Umbilical cord (tissue), 2 donors: ENCODE data around the gene ZSCAN29. TPM values are rescaled to one million over a fixed set of nuclear protein-coding genes. Genes with fewer than 3 reads are reported as not detected.
"Not testable (repeated sequence)": the region's sequence is repeated elsewhere in the genome, so short reads cannot be mapped to it uniquely, and the experiment has no call there.

Experiments used
- DNase-seq: peaks from one replicate; pipeline ENCODE4 v3.0.0-alpha.2; 2015; ENCODE audit warnings: low spot score
- total RNA-seq: library from RNA; depleted of rRNA; stranded (reverse); fragments of >200 nt; gene quantifications from one replicate; pipeline ENCODE4 v1.2.3, GENCODE V29; 2014; ENCODE audit warnings: low replicate concordance; ENCODE audit not compliant: insufficient read depth

The ZSCAN29 gene
- 18.8 TPM for total RNA-seq

DNA sequence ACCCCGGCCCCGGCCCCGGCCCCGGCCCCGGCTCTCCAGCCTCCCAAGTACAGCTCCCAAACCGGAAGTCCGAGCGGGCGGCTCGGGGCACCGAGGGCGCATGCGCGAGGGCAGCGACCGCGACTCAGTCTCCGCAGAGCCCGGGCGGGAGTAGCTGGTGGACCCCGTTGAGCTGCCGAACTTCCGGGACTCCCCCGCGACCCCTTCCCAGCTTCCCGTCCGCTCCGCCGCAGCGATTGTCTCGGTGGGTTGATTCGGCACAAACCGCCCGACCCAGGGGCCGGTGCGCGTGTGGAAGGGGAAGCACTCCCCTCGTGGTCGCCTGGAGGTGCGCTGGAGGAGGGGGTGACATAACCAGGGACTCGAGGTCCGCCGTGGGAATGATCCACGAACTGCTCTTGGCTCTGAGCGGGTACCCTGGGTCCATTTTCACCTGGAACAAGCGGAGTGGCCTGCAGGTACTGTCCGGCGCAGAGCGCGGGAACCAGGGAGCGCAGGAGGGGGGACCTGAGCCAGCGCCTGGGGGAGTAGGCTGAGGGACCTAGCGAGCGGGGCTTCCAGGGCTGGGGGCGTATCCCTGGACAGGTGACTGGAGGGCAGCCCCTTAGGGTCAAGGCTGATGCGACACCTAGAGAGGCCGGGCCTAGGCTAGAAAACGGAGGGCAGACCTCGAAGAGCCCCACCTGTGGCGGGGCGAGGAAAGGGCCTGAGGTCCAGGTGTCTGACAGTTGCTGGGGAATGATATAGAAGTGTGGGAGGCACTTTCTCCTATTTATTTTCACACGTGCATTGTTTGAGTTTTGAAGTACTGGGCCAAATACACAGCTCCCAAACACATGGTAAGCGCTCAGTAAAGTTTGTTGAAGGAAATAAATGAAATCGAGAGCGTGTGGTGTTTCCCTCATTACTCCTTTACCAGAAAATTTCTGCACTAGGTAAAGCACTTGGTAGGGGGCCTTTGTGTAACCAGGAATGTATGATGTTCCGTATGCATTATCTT is at the start of gene ZSCAN29, which contains the start of gene TUBGCP4:
Gene ZSCAN29, minus strand, starts transcription at position 69 of the 1,000 bp plus-strand sequence. CDS start 1,130 bp downstream, outside the sequence.
Gene TUBGCP4, plus strand, starts transcription at position 127 of the 1,000 bp plus-strand sequence. Its CDS starts 254 bp downstream, at position 381.
- DNase-seq: peak; percentile 87

DNA sequence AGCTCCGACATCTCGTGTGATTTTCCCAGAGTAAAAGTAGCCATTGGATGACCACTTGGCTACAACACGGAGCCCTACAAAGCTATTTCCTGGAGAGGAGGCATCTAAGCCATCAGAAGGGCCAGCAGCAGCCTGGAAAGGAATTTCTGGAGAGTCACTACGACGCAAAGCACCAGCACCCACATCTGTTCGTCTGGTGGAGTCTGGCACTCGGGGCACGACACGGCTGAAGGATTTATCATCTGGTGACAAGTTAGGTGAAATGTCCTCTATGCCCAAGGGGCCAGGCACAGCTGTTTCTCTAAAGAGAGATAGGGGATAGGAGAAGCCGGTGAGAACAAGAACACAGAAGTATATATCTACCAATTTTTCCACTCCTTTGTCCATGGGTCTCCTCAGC is 49.6 kb upstream of the ZSCAN29 start:
- no peak for DNase-seq

DNA sequence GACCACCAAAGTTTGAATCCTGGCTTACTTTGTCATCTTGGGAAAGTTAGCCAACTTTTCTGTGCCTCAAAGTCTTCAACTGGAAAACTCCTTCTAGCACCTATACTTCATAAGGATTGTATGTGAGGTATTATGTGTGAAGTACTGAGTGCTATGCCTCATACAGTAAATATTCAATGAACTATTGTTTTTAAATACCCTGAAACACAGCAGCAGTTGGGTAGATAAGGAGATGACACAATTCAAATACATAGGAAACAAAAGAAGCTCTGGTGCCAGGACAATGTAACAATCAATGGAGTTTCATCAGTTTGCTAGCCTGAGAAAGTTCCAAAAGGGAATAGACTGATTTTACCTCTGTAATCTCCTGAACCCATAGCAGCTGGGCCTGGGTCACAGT is 43.4 kb upstream of the ZSCAN29 start:
- no peak for DNase-seq

DNA sequence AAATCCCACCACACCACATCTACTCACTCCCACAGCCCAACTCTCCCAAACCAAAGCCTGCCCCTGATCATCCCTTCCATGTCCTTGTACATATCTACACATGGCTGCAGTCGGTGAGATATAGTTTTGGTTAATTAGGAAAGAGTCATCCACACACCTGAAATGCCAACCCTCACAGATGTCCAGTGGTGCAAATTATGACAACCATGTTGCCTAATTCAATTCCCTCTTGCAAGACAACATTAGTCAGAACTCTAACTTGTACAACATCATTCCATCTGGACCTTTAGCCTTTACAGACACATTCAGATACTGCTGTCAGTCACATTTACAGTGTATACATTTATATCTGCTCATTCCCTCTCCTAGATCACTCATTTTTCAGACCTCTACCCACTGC is 41.3 kb upstream of the ZSCAN29 start:
- DNase-seq: no peak

GRCh38 chr15:43410572-43411214 is 39.9 kb upstream of the ZSCAN29 start:
- DNase-seq: no peak

GRCh38 chr15:43408789-43409188 is 37.9 kb upstream of the ZSCAN29 start:
- no peak for DNase-seq

DNA sequence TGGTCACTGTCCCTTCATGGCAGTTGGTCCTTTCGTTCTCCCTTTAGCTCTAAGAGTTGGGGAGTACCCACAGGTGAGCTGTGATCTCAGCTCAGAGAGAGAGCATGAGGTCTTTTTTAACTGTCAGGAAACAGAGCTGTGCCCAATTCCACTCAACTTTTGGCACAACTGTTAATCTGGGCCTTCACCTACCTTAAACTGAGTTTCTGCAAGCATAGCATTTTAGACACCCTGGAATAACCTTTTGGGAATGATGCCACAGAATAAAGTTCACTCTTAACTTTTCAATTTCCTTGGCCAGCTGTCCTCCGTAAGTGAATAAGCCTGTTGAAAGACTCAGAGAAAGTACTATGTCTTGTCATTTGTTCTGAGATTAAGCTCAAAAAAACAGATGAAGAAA is 36.0 kb upstream of the ZSCAN29 start:
- DNase-seq: no peak

- DNase-seq: peak; percentile 64
These were observed 35.3 kb upstream of the ZSCAN29 start for GRCh38 chr15:43406189-43406588.

DNA sequence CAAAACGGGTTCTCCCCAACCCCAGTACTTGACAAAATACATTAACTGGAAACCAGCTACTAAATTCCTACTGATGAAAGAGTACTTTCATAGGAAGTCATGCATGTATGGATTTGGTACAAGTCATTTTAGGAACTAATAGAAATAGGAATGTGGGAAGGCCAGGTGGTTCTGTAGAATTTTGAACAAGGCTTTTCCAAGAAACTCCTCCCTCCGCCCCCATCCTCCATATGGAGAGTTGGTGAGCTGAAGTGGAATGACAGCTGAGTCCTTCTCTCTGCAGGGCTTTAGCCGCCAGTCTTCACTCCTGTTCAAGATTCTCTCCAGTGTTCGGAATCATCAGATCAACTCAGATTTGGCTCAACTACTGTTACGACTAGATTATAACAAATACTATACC is 33.3 kb upstream of the ZSCAN29 start:
- no peak for DNase-seq

- no peak for DNase-seq
These were observed 32.8 kb upstream of the ZSCAN29 start for GRCh38 chr15:43403616-43404015.

DNA sequence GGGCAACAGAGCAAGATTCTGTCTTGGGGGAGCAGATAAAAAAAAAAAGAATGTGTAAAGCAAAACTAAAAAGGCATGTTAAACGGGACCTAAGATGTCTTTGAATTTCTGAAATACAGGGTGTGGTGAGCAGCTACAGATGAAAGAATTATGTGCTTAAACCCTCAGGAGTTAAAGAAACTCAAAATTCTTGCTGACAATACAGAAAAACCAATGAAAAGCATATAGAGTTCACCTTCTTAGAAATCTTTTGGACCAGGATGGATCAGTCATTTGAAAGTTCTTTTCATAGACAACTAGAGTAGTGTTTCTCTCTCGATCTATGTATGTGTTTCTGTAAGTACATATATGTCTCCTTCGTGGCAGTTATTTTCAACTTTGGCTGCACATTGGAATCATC is 31.4 kb upstream of the ZSCAN29 start:
- DNase-seq: no peak

DNA sequence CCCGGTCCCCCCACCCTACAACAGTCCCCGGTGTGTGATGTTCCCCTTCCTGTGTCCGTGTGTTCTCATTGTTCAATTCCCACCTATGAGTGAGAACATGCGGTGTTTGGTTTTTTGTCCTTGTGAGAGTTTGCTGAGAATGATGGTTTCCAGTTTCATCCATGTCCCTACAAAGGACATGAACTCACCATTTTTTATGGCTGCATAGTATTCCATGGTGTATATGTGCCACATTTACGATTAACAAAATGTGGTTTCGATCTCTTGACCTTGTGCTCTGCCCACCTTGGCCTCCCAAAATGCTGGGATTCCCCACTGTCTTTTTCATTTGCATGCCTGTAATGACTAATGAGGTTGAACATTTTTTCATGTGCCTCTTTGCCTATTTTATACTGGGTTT is 22.7 kb upstream of the ZSCAN29 start:
- not testable (repeated sequence) for DNase-seq

DNA sequence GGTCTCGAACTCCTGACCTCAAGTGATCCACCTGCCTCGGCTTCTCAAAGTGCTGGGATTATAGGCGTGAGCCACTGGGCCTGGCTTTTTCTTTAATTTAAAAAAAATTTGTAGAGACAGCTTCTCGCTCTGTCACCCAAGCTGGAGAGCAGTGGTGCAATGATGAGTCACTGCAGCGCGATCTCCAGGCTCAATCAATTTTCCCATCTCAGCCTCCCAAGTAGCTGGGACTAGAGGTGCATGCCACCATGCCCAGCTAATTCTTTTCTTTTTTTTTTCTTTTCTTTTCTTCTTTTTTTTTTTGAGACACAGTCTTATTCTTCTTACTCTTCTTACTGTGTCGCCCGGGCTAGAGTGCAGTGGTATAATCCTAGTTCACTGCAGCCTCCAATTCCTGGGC is 19.9 kb upstream of the ZSCAN29 start:
- no peak for DNase-seq

DNA sequence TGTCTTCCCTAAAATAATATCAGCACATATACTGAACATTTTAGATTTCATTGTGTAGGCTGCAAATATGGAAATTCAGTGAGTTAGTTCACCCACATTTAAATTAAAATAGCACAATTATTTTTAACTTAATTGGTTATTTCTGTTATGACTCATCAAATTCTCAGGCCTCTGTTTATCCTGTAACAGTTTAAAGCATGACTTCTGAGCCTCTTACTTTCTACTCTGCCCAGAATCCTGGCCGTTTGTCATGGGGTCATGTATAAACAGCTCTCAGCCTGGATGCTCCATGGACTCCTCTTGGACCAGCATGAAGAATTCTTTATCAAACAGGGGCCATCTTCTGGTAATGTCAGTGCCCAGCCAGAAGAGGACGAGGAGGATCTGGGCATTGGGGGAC is 12.2 kb upstream of the ZSCAN29 start:
- no peak for DNase-seq

DNA sequence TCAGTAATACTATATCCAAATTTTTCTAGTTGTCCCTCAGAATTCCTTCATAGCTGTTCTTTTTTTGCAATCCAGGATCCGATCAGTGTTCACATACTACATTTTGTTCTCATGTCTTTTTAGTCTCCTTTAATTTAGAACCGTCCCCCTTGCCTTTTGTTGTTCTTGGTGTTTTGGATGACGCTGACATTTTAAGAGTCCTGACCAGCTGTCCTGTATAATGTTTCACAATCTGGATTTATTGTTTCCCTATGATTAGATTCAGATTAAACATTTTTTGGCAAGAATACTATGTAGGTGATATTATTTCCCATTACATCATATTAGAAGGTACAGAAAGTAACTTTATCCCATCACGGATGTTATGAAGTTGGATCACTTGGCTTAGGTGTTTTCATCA is 11.5 kb upstream of the ZSCAN29 start:
- DNase-seq: no peak

DNA sequence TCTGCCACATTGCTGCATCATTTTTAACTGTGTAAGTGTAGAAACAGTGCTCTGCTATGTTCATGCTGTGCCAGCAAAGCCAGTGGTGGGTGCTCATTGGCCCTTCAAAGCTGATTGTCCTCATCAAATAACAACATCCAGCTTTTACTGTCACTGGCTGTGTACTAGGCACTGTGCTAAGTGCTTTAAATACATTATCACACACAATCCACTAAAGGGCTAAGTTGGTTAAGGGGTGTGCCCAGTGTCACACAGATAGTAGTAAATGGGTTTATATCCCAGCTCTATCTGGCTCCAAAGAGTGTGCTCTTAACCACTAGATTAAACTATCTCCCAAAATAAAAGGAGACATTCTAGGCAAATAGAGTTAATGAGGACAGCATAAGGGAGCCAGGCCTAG is 7.8 kb upstream of the ZSCAN29 start:
- DNase-seq: no peak

GRCh38 chr15:43376017-43376705 is 5.3 kb upstream of the ZSCAN29 start:
- peak; percentile 12 for DNase-seq

- peak; percentile 25 for DNase-seq
These were observed 401 bp downstream of the ZSCAN29 start for GRCh38 chr15:43370310-43370974.

DNA sequence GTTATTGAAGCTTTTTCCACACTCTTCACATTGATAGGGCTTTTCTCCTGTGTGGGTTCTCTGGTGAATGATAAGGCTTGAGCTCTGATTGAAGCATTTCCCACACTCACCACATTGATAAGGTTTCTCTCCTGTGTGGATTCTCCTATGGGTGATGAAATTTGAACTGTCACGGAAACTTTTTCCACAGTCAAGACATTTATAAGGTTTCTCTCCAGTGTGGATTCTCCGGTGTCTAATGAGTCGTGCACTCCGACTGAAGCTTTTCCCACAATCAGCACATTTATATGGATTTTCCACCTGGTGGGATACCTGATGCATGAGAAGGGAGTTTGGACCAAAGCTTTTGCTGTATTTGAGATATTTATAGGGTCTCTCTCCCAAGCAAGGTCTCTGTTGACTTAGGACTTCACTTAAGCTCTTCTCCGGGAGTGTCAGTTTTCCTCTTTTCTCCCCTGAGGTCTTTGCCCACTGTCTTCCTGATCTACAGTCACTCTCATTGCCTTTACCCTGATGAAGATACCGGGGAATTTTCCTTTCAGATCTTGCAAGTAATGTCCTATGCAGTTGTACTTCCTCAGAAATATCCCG is 9.4 kb downstream of the ZSCAN29 start:
- no peak for DNase-seq

- no peak for DNase-seq
These were observed 10.0 kb downstream of the ZSCAN29 start for GRCh38 chr15:43360821-43361220.
